Inflammatory macrophage treated with lipopolysaccharide for 1 hour (primary cell): Measurements from ENCODE around the gene KCNJ14.

Source experiments
- DNase-seq, 2 donors: peaks; one replicate each; pipeline ENCODE4 v3.0.0-alpha.2; 2020 to 2022

The KCNJ14 gene

GRCh38 chr19:48509467-48510194 is 54.3 kb downstream of the KCNJ14 start:
- DNase-seq, result peak in 1 of 2 donors; percentile 23

DNA sequence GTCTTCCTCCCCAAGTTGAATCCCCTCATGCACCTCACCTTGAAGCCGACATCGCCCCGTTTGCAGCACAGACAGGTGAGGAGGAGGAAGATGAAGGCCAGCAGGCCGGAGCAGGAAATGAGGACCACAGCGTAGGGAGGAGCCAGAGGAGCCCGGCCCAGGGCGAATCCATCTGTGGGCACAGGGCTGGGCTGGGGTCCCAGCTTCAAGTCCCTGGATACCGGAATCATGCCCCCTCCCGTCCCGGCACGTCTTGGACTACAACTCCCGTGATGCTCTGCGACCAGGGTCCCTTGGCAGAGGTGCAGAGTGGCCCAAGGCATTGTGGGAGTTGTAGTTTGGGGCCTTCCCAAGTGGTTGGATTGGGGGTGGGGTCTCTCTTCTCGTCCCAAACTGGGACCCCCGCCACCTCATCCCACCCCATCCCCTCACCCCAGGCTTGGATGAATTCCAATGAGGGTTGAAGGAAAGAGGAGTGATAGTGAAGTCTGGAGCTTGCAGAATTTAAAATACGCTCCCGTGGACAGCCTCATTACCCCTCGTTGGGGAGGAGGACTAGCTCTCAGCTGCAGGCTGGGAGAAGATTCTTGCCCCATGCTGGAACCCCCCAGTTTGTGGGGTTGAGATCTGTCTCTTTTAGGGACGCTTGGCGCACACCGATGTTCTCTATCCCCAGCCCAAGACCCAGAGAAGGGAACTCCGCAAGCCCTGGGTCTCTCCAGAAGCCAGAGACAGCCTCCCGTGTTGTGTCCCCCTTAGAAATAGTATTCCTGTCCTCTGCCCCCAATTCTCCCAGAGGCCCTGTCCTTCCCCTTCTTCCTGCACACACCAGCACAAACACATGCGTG is 55.3 kb downstream of the KCNJ14 start:
- peak in 1 of 2 donors; percentile 56 for DNase-seq

DNA sequence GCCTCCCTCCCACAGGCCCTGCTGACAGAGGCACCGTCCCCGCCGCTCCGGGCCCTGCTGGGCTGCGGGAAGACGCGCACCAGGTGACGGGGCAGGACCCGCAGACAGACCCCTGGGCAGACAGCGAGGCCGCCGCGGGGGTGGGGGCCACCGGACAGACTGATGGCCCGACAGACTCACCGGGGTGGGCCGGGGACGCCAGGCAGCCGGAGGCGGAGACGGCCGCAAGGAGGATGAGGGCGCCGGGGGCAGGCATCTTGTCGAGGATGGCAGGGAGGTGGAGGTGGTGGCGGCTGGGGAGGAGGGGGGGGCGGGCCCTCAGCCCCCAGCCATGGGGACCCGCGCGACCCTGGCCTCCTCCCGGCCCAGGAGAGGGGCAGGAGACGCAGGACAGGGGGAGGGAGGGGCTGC is 56.0 kb downstream of the KCNJ14 start:
- no peak for DNase-seq

DNA sequence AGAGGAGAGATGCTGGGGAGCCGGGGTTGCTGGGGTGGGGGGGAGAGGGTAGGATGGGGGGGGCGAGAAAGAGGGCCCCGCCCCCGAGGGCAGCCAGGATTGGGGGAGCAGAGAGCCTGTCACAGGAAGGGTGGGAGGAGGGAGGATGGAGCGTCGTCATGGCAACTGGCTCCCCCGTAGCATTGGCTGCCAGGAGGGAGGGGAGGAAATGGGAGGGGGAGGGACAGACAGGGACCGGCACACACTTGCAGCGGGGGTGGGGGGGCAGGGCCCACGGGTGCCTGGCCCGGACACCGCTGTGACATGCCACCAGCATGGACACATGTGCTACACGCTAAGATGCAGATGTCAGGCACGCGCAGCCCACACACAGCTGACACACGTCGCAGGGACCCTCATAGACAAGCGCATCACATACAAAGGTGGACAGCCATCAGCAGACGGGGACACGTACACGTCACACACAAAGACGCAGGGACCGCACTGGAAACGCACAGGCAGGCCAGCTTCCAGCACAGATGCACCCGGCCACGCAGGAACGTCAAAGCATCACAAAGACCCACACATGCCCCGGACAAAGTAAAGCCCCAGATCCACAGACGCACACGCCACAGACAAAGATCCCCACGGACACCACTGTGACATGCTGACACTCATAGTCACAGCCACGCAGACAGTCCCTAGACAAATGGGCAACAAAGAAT is 56.6 kb downstream of the KCNJ14 start, which contains the start of gene LMTK3:
LMTK3 (minus strand) TSS at position 36 of the 704 bp plus-strand sequence. CDS start 259 bp downstream, outside the sequence.
- DNase-seq, result no peak

- DNase-seq, result peak in 1 of 2 donors; percentile 42
These were observed 57.3 kb downstream of the KCNJ14 start for GRCh38 chr19:48512504-48513288.

- peak; percentile 47 to 48 for DNase-seq
These were observed 58.1 kb downstream of the KCNJ14 start for GRCh38 chr19:48513289-48514122.

DNA sequence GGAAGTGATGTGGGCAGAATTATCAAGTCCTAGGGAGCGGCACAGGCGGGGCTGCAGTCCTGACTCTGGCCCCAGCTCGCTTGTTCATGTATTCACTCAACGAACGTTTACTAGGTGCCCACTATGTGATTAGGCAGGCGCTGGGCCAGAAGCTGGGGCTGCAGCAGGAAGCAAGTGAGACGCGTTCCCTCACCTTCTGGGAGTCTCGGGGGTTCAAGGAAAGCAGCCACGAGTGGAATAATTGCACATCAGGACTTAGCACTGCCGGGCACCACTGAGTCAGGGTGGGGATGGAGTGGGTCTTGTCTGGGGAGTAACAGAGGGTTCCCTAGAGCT is 58.7 kb downstream of the KCNJ14 start:
- no peak for DNase-seq

DNA sequence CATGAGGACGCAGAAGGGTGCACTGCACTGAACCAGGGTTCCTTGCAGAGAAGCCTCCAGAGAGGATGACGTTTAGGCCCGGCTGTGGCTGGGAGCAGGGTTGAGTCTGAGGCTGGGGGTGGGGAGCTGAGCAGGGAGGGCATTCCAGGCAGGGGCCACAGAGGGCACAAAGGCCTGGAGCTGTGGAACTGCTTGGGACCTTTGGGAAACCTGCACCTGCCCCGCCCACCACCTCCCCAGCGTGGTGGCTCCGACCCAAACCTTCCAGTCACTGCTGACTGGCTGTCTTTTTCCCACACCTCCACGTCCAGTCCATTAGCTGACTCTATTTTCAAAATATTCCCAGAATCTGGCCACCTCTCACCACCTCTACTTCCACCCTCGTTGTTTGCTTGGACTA is 61.2 kb downstream of the KCNJ14 start:
- DNase-seq, result no peak
